Measurements from ENCODE around the gene FKBP7. TPM values are rescaled to one million over a fixed set of nuclear protein-coding genes. Genes with fewer than 3 reads are reported as not detected.

Gene FKBP7
- polyA plus RNA-seq, 1 donor from 2014 or later: 46.1 TPM

DNA sequence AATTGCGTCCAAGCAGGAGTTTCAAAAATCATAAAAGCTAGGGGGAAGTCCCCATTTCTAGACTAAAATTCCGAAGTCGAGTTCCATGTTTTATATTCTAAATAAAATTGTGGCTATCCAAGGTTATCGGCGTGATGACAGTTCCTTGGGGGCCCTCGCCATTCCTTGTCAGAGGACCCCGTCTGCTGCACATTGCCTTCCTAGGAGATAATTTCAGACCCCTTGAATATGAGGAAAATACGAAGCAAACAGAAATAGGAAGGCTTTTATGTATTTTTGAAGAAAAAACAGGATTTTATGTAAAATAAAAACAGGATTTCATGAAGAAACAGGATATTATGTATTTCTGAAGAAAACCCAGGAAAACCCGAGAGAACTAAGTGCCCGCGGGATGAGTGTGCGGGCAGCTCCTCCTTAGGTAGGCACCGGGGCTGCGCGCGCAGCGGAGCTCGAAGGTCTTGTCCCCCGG, 1.4 kb upstream of the FKBP7 start:
- Histone ChIP-seq H3F3A (ENCODE audit: insufficient read depth, low read length, poor library complexity, severe bottlenecking) (peaks cover 3% of the 10 kb centered on the region), H3K9ac (ENCODE audit: low read length) (peak overlapping the region; percentile 76), H3K27me3 (ENCODE audit: insufficient read depth, low read depth, low read length) (no peaks in the 10 kb centered on the region), H3K4me3 (ENCODE audit: low read length) (peak overlapping the region; percentile 82), H3K36me3 (ENCODE audit: insufficient read depth, low read length) (no peaks in the 10 kb centered on the region), H3K4me2 (ENCODE audit: low read length) (peak overlapping the region; percentile 69), H3K9me2 (ENCODE audit: insufficient read depth, low read length) (no peaks in the 10 kb centered on the region), H3K27ac (ENCODE audit: low read length) (peak overlapping the region; percentile 95), H3K79me2 (replicated peaks; ENCODE audit: insufficient read depth, low read length) (peaks cover 66% of the 10 kb centered on the region), H4K20me1 (ENCODE audit: insufficient read depth) (no peaks in the 10 kb centered on the region), H3K9me3 (ENCODE audit: low read length) (no peaks in the 10 kb centered on the region), H2AFZ (ENCODE audit: low read depth, low read length) (no peak overlapping the region)
- TF ChIP-seq SMC3 (conservative IDR thresholded peaks at IDR 0.05; ENCODE audit: poor library complexity) (no peak), EP300 (conservative IDR thresholded peaks at IDR 0.05; ENCODE audit: poor library complexity, severe bottlenecking) (no peak), RAD21 (conservative IDR thresholded peaks at IDR 0.05) (no peak), EZH2 (IDR thresholded peaks at IDR 0.05; ENCODE audit: borderline replicate concordance, insufficient read depth, low read length, poor library complexity, severe bottlenecking) (no peak)
- TF ChIP-seq, protein P1, sequence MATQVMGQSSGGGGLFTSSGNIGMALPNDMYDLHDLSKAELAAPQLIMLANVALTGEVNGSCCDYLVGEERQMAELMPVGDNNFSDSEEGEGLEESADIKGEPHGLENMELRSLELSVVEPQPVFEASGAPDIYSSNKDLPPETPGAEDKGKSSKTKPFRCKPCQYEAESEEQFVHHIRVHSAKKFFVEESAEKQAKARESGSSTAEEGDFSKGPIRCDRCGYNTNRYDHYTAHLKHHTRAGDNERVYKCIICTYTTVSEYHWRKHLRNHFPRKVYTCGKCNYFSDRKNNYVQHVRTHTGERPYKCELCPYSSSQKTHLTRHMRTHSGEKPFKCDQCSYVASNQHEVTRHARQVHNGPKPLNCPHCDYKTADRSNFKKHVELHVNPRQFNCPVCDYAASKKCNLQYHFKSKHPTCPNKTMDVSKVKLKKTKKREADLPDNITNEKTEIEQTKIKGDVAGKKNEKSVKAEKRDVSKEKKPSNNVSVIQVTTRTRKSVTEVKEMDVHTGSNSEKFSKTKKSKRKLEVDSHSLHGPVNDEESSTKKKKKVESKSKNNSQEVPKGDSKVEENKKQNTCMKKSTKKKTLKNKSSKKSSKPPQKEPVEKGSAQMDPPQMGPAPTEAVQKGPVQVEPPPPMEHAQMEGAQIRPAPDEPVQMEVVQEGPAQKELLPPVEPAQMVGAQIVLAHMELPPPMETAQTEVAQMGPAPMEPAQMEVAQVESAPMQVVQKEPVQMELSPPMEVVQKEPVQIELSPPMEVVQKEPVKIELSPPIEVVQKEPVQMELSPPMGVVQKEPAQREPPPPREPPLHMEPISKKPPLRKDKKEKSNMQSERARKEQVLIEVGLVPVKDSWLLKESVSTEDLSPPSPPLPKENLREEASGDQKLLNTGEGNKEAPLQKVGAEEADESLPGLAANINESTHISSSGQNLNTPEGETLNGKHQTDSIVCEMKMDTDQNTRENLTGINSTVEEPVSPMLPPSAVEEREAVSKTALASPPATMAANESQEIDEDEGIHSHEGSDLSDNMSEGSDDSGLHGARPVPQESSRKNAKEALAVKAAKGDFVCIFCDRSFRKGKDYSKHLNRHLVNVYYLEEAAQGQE (IDR thresholded peaks at IDR 0.05; ENCODE audit: borderline replicate concordance): no peak

DNA sequence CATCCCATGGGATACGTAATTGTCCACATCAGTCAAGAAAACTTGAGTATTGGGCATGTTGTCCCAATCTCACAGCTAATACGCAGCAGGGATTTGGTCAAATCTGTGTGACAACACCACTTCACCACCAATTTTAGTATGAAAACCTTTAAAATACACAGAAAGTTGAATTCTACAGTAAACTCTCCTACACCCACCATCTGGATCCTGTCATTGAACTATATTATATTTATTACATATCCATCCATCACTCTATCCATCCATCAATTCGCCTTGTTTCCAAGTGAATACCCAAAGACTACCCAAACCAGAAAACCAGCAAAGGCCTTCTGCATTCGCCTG, 846 bp upstream of the FKBP7 start:
- Histone ChIP-seq H3K79me2 (replicated peaks; ENCODE audit: insufficient read depth, low read length) (peaks cover 60% of the 10 kb centered on the region), H3K4me3 (ENCODE audit: low read length) (peak overlapping the region; percentile 82), H3F3A (ENCODE audit: insufficient read depth, low read length, poor library complexity, severe bottlenecking) (peaks cover 3% of the 10 kb centered on the region), H3K9ac (ENCODE audit: low read length) (peak overlapping the region; percentile 84), H3K27me3 (ENCODE audit: insufficient read depth, low read depth, low read length) (no peaks in the 10 kb centered on the region), H3K36me3 (ENCODE audit: insufficient read depth, low read length) (no peaks in the 10 kb centered on the region), H3K4me2 (ENCODE audit: low read length) (no peak overlapping the region), H3K27ac (ENCODE audit: low read length) (peak overlapping the region; percentile 95), H4K20me1 (ENCODE audit: insufficient read depth) (no peaks in the 10 kb centered on the region), H3K9me3 (ENCODE audit: low read length) (no peaks in the 10 kb centered on the region), H3K9me2 (ENCODE audit: insufficient read depth, low read length) (no peaks in the 10 kb centered on the region), H2AFZ (ENCODE audit: low read depth, low read length) (no peak overlapping the region)
- TF ChIP-seq, protein P1 (IDR thresholded peaks at IDR 0.05; ENCODE audit: borderline replicate concordance): no peak
- TF ChIP-seq EP300 (conservative IDR thresholded peaks at IDR 0.05; ENCODE audit: poor library complexity, severe bottlenecking) (no peak), POLR2AphosphoS5 (IDR thresholded peaks at IDR 0.05) (no peak), RAD21 (conservative IDR thresholded peaks at IDR 0.05) (no peak), TAF1 (IDR thresholded peaks at IDR 0.05; ENCODE audit: low read depth) (no peak), SMC3 (conservative IDR thresholded peaks at IDR 0.05; ENCODE audit: poor library complexity) (no peak), EZH2 (IDR thresholded peaks at IDR 0.05; ENCODE audit: borderline replicate concordance, insufficient read depth, low read length, poor library complexity, severe bottlenecking) (no peak), MXI1 (conservative IDR thresholded peaks at IDR 0.05; ENCODE audit: poor library complexity, severe bottlenecking) (no peak)
- TF ChIP-seq, protein P2, sequence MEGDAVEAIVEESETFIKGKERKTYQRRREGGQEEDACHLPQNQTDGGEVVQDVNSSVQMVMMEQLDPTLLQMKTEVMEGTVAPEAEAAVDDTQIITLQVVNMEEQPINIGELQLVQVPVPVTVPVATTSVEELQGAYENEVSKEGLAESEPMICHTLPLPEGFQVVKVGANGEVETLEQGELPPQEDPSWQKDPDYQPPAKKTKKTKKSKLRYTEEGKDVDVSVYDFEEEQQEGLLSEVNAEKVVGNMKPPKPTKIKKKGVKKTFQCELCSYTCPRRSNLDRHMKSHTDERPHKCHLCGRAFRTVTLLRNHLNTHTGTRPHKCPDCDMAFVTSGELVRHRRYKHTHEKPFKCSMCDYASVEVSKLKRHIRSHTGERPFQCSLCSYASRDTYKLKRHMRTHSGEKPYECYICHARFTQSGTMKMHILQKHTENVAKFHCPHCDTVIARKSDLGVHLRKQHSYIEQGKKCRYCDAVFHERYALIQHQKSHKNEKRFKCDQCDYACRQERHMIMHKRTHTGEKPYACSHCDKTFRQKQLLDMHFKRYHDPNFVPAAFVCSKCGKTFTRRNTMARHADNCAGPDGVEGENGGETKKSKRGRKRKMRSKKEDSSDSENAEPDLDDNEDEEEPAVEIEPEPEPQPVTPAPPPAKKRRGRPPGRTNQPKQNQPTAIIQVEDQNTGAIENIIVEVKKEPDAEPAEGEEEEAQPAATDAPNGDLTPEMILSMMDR (IDR thresholded peaks at IDR 0.05; ENCODE audit: poor library complexity, severe bottlenecking): no peak
